Kidney epithelial cell (primary cell): ENCODE measurements around the gene SOWAHD. TPM values are rescaled to one million over a fixed set of nuclear protein-coding genes. Genes with fewer than 3 reads are reported as not detected.
A peak's percentile ranks its signal among the peaks of the same experiment; 100 is the strongest.
"Not testable (repeated sequence)": the region's sequence is repeated elsewhere in the genome, so short reads cannot be mapped to it uniquely, and the experiment has no call there.

Experiments
- DNase-seq: peaks from one replicate; pipeline ENCODE4 v3.0.0-alpha.2; 2010; ENCODE audit warnings: low read depth
- H3K27me3 ChIP-seq: 2 replicates; pipeline ENCODE4 v1.6.0; 2011; ENCODE audit warnings: low read length; ENCODE audit not compliant: control insufficient read depth, insufficient read depth
- H3K36me3 ChIP-seq: 2 replicates; pipeline ENCODE4 v1.5.1; 2011; ENCODE audit warnings: low read length; ENCODE audit not compliant: control insufficient read depth, insufficient read depth
- H3K4me3 ChIP-seq: 2 replicates; pipeline ENCODE4 v1.5.1; 2011; ENCODE audit warnings: low read depth, mild to moderate bottlenecking, control low read depth, low read length
- total RNA-seq: library from RNA; depleted of rRNA; stranded (reverse); fragments of >200 nt; gene quantifications from 2 replicates; pipeline ENCODE4 v1.2.3, GENCODE V29; 2015
- TF ChIP-seq, protein P1 (sequence below): IDR thresholded peaks from 2 replicates; pipeline ENCODE4 v1.5.1; 2011; ENCODE audit warnings: mild to moderate bottlenecking, moderate library complexity, low read length, control low read depth, inconsistent platforms; ENCODE audit not compliant: insufficient read depth, poor library complexity, severe bottlenecking

The SOWAHD gene
- total RNA-seq, 1 donor from 2014 or later: not detected

DNA sequence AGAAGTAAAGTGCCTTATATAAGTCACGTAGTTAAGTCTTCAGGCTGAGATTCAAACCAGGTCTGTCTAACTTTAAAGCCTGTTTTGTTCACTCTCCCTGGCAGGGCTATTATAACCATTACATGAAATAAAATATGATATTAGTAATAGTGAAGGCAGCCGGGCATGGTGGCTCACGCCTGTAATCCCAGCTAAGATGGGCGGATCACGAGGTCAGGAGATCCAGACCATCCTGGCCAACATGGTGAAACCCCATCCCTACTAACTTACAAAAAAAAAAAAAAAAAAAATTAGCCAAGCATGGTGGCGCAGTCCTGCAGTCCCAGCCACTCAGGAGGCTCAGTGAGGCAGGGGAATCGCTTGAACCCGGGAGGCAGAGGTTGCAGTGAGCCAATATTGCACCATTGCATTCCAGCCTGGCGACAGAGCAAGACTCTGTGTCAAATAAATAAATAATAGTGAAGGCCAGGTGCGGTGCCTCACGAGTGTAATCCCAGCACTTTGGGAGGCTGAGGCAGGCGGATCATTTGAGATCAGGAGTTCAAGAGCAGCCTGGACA is 22.1 kb upstream of the SOWAHD start:
- Histone ChIP-seq H3K36me3 (no peaks in the 10 kb centered on the region), H3K4me3 (no peak overlapping the region), H3K27me3 (no peaks in the 10 kb centered on the region)
- no peak for DNase-seq
- TF ChIP-seq, protein P1, sequence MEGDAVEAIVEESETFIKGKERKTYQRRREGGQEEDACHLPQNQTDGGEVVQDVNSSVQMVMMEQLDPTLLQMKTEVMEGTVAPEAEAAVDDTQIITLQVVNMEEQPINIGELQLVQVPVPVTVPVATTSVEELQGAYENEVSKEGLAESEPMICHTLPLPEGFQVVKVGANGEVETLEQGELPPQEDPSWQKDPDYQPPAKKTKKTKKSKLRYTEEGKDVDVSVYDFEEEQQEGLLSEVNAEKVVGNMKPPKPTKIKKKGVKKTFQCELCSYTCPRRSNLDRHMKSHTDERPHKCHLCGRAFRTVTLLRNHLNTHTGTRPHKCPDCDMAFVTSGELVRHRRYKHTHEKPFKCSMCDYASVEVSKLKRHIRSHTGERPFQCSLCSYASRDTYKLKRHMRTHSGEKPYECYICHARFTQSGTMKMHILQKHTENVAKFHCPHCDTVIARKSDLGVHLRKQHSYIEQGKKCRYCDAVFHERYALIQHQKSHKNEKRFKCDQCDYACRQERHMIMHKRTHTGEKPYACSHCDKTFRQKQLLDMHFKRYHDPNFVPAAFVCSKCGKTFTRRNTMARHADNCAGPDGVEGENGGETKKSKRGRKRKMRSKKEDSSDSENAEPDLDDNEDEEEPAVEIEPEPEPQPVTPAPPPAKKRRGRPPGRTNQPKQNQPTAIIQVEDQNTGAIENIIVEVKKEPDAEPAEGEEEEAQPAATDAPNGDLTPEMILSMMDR: no peak

DNA sequence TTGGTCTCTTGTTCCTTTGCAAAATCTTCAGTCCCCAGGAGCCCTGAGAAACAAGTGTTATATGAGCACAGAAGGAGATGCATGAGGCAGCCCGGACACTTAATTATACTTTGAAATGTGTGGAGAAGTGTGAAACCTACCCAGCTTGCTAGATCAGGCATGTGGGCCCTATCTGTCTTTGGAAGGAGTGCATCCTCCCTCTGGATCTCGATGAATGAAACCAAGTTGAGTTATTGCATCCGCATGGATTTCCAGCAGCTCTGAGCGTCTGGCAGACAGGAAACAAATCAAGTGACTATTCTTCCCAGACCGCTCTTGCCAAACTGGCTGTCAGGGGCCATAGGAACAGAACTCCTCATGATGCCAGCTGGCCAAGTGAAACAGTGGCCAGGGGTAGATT is 19.6 kb upstream of the SOWAHD start:
- no peak for DNase-seq
- Histone ChIP-seq H3K4me3 (no peak overlapping the region), H3K27me3 (no peaks in the 10 kb centered on the region), H3K36me3 (no peaks in the 10 kb centered on the region)
- TF ChIP-seq, protein P1: no peak

DNA sequence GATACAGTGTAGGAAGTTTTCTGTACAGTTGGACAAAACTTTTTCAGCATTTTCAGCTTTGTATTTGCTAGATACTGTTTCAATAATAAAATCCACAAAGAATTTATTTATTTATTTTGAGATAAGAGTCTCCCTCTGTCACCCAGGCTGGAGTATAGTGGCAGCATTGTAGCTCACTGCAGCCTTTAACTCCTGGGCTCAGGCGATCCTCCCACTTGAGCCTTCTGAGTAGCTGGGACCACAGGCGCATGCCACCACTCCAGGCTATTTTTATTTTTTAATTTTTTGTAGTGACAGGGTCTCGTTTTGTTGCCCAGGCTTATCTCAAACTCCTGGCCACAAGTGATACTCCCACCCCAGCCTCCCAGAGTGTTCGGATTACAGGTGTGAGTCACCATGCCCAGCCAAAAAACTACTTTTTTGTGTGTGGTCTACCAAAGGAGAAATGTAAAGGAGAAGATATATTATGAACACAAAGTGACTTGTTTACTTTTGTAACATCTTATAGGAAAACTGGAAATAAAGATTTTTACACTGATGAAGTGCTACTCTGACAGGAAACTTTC is 13.0 kb upstream of the SOWAHD start:
- TF ChIP-seq, protein P1: no peak
- H3K36me3 ChIP-seq: no peaks in the 10 kb centered on the region

DNA sequence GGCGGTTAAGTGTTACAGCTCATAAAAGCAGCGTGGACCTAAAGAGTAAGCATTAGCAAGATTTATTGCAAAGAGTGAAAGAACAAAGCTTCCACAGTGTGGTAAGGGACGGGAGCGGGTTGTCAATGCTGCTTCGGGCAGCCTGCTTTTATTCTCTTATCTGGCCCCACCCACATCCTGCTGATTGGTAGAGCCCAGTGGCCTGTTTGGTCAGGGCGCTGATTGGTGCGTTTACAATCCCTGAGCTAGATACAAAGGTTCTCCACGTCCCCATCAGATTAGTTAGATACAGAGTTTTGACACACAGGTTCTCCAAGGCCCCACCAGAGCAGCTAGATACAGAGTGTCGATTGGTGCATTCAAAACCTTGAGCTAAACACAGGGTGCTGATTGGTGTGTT is 8.3 kb upstream of the SOWAHD start:
- not testable (repeated sequence) for DNase-seq, H3K27me3 ChIP-seq, H3K4me3 ChIP-seq

More for the DNA sequence above, 13.0 kb upstream of the SOWAHD start:
- no peak overlapping the region for H3K4me3 ChIP-seq
- DNase-seq: no peak
- H3K27me3 ChIP-seq: no peaks in the 10 kb centered on the region

DNA sequence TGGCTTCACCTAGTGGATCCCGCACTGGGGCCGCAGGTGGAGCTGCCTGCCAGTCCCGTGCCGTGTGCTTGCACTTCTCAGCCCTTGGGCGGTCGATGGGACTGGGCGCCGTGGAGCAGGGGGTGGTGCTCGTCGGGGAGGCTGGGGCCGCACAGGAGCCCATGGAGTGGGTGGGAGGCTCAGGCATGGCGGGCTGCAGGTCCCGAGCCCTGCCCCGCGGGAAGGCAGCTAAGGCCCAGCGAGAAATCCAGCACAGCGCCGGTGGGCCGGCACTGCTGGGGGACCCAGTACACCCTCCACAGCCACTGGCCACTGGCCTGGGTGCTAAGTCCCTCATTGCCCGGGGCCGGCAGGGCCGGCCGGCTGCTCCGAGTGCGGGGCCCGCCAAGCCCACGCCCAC is 7.6 kb upstream of the SOWAHD start:
- DNase-seq, H3K27me3 ChIP-seq, H3K4me3 ChIP-seq, H3K36me3 ChIP-seq: not testable (repeated sequence)

More for the DNA sequence above, 8.3 kb upstream of the SOWAHD start:
- not testable (repeated sequence) for H3K36me3 ChIP-seq

DNA sequence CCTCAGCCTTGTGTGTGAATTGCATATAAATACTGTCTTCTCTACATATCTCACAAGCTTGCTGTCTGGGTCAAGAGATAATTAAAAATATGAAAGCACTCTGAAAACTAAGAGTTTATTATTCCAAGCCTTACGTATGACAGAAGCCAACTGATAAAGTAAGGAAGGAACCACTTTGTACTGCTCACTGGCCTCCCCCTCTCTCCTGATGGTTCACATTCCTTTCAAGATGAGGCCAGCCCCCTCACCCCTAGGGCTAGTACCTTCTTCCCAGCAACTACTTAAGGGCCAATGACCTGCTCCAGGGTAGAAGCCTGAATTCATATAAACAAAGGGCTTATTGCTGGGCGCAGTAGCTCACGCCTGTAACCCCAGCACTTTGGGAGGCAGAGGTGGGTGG is 5.4 kb upstream of the SOWAHD start:
- DNase-seq: no peak
- no peak overlapping the region for H3K4me3 ChIP-seq
- H3K27me3 ChIP-seq: peaks cover 3% of the 10 kb centered on the region
- TF ChIP-seq, protein P1: no peak
- H3K36me3 ChIP-seq: no peaks in the 10 kb centered on the region

DNA sequence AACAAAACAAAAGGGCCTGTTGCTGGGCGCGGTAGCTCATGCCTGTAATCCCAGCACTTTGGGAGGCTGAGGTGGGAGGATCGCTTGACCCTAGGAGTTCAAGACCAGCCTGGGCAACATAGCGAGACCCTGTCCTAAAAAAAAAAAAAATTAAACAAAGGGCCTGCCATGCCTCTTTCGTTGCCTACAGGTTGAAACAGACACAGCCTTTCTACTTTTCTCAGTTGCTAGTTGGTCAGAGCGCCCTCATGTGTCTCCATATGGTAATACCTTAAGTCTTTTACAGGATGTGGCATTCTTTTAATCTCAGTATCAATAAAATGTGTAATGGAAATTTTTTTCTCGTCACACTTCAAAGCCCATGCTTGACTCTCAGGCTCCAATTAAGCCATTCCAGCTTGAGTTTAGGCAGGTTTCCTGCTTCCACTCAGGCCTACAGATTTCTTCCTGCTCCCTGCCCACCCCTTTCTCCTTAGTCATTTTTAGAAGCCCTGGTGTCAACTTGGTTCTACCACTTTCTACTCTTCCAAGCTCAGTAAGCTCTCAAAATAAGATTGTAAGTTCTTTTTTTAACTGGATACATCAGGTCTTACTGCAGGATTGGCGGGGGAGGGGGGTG is 4.6 kb upstream of the SOWAHD start:
- Histone ChIP-seq H3K36me3 (no peaks in the 10 kb centered on the region), H3K4me3 (no peak overlapping the region), H3K27me3 (peaks cover 6% of the 10 kb centered on the region)
- TF ChIP-seq, protein P1: peak; percentile 29
- DNase-seq: no peak
